Measurements from ENCODE around the gene ST7. TPM values are rescaled to one million over a fixed set of nuclear protein-coding genes. Genes with fewer than 3 reads are reported as not detected.

Gene ST7
- total and polyA plus RNA-seq, 8 donors, result 7.5 to 49.0 (median 16.1) TPM

DNA sequence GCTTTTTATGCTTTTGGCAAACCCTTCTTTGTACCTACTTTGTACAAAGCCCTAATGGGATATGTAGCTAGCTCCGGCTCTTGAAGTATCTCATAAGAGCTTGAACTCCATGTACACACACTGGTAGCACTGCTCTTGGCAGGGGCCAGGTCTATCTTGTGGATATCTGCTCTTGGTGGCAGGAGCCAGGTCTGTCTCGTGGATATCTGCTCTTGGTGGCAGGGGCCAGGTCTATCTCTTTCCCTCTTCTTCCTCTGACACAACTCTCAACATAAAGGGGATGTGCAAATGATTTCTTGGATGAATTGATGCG, 277.7 kb downstream of the ST7 start:
- DNase-seq, result no peak
- no peak overlapping the region for H3K4me3 ChIP-seq
- intact Hi-C loops (cut with DNase I; ENCODE audit: low total_unique reads), result no loop called here
- 83 to 93% (median 91%) methylated on average over 3 of the region's 3 CpGs for WGBS, 5 donors
- H3K27ac ChIP-seq, result no peak overlapping the region
- peaks cover 0 to 10% (median 0%) of the 10 kb centered on the region in 4 donors for H3K9me3 ChIP-seq
- no peaks in the 10 kb centered on the region for H3K4me1 ChIP-seq
- TF ChIP-seq POLR2A (IDR thresholded peaks at IDR 0.05), result no peak
- TF ChIP-seq POLR2AphosphoS5 (IDR thresholded peaks at IDR 0.05), result no peak
- TF ChIP-seq EP300 (IDR thresholded peaks at IDR 0.05), result no peak
- TF ChIP-seq CTCF (IDR thresholded peaks at IDR 0.05), result no peak
- H3K27me3 ChIP-seq, result no peaks in the 10 kb centered on the region
- peaks cover 0 to 13% (median 7%) of the 10 kb centered on the region in 4 donors for H3K36me3 ChIP-seq

GRCh38 chr7:117237646-117238045, 284.3 kb downstream of the ST7 start:
- TF ChIP-seq CTCF (IDR thresholded peaks at IDR 0.05), result no peak
- TF ChIP-seq POLR2AphosphoS5 (IDR thresholded peaks at IDR 0.05), result no peak
- no peak for TF ChIP-seq POLR2A (IDR thresholded peaks at IDR 0.05)
- TF ChIP-seq EP300 (IDR thresholded peaks at IDR 0.05), result no peak
- no peaks in the 10 kb centered on the region for H3K36me3 ChIP-seq
- no peak for DNase-seq
- no peak overlapping the region for H3K27ac ChIP-seq
- H3K9me3 ChIP-seq, result peaks cover 0 to 10% (median 0%) of the 10 kb centered on the region in 4 donors
- H3K4me1 ChIP-seq, result no peaks in the 10 kb centered on the region
- intact Hi-C loops (cut with DNase I; ENCODE audit: low total_unique reads), result no loop called here
- peaks cover 0 to 5% (median 0%) of the 10 kb centered on the region in 3 donors for H3K27me3 ChIP-seq
- H3K4me3 ChIP-seq, result no peak overlapping the region
- 66 to 77% (median 72%) methylated on average over 5 of the region's 5 CpGs for WGBS, 5 donors

DNA sequence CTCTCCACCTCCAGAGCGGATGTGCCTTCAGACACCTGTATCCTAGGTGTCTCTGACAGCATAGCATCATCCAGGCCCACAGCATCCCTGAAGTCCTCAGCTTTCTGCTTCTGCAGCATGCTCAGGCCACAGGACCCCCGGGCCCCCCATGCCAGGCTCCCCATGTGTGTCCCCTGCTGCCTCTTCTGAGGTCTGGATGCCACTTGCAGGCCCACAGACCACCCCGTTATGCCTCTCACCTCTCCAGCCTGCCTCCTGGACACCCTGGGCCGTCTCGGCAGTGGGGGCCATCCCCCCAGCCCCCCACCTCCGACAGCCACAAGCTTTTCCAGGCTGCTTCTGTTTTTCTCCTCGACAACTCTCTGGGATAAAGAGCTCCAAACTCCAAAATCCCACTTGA, 285.2 kb downstream of the ST7 start:
- no peaks in the 10 kb centered on the region for H3K36me3 ChIP-seq
- H3K9me3 ChIP-seq, result peaks cover 0 to 10% (median 0%) of the 10 kb centered on the region in 4 donors
- no peak overlapping the region for H3K4me3 ChIP-seq
- 76 to 91% (median 84%) methylated on average over 7 of the region's 7 CpGs for WGBS, 5 donors
- peaks cover 0 to 5% (median 0%) of the 10 kb centered on the region in 3 donors for H3K27me3 ChIP-seq
- no peak overlapping the region for H3K27ac ChIP-seq
- no peaks in the 10 kb centered on the region for H3K4me1 ChIP-seq
- no peak for DNase-seq
- no peak for TF ChIP-seq POLR2A (IDR thresholded peaks at IDR 0.05)
- no peak for TF ChIP-seq CTCF (IDR thresholded peaks at IDR 0.05)
- intact Hi-C loops (cut with DNase I; ENCODE audit: low total_unique reads), result no loop called here

DNA sequence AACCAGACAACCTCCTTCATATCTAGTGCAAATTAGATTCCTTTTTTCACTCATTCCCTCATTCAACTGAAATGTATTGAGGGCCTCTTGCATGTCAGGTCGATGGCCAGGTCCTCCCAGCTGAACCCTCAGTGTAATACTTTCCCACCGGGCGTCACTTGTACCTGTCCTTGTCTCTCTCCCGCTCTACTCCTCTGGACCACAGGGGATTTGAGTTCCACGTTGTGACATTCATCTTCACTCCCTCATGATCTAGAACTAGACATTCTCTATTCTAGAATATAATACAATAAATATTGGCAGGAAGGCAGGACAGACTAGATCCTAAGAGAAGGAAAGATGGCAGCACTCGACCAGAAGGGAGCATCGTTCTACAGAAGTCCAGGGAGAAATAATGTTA, 285.6 kb downstream of the ST7 start:
- no peak overlapping the region for H3K4me3 ChIP-seq
- 81 to 84% (median 83%) methylated on average over 7 of the region's 7 CpGs for WGBS, 5 donors
- no peak for TF ChIP-seq EP300 (IDR thresholded peaks at IDR 0.05)
- TF ChIP-seq POLR2A (IDR thresholded peaks at IDR 0.05), result no peak
- no peak for TF ChIP-seq POLR2AphosphoS5 (IDR thresholded peaks at IDR 0.05)
- TF ChIP-seq CTCF (IDR thresholded peaks at IDR 0.05), result no peak
- H3K9me3 ChIP-seq, result peaks cover 0 to 11% (median 0%) of the 10 kb centered on the region in 4 donors
- no peak overlapping the region for H3K27ac ChIP-seq
- H3K4me1 ChIP-seq, result no peaks in the 10 kb centered on the region
- peaks cover 0 to 5% (median 0%) of the 10 kb centered on the region in 3 donors for H3K27me3 ChIP-seq
- intact Hi-C loops (cut with DNase I; ENCODE audit: low total_unique reads), result no loop called here
- H3K36me3 ChIP-seq, result no peaks in the 10 kb centered on the region
- no peak for DNase-seq
